GM12873 (cell line): ENCODE results near the gene DRG2.

Source experiments
- TF ChIP-seq, protein P1 (sequence below): IDR thresholded peaks from 2 replicates; pipeline ENCODE4 v1.5.1; 2012; ENCODE audit warnings: low read depth, mild to moderate bottlenecking, moderate library complexity, low read length, control low read depth; ENCODE audit not compliant: insufficient read depth; ENCODE audit errors: missing control alignments

Gene DRG2

DNA sequence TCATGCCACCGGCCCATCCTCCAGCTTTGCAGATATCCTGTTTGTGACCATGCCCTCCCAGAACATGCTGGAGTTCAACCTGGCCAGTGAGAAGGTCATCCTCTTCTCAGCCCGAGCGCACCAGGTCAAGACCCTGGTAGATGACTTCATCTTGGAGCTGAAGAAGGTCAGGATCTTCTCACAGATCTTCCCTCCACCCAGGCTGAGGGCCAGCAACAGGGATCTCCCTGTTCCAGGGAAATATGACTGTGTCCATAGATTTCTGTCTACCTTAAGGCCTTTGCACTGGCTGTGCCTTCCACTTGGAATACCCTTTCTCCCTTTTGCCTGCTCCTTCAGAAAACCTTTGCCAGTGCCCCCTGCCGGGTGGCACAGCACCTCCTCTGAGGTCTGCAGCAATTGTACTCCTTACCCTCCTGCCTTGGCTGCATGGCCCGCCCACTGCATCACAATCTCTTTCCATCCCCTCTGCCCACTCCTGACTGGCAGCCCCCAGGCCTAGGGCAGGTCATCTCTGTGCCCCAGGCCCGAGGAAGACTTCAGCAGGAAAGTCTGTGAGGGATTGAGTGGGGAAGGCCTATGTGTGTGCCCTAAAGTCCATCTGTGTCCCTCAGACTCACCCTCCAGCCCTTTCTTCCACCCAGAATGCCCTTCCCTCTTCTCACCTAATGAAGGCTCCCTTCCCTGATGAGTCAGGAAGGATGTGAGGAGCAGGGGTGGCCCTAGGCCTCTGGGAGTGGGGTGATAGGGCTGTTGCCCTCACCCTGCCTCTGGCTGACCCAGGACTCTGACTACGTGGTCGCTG is 68.6 kb downstream of the DRG2 start:
- TF ChIP-seq, protein P1, sequence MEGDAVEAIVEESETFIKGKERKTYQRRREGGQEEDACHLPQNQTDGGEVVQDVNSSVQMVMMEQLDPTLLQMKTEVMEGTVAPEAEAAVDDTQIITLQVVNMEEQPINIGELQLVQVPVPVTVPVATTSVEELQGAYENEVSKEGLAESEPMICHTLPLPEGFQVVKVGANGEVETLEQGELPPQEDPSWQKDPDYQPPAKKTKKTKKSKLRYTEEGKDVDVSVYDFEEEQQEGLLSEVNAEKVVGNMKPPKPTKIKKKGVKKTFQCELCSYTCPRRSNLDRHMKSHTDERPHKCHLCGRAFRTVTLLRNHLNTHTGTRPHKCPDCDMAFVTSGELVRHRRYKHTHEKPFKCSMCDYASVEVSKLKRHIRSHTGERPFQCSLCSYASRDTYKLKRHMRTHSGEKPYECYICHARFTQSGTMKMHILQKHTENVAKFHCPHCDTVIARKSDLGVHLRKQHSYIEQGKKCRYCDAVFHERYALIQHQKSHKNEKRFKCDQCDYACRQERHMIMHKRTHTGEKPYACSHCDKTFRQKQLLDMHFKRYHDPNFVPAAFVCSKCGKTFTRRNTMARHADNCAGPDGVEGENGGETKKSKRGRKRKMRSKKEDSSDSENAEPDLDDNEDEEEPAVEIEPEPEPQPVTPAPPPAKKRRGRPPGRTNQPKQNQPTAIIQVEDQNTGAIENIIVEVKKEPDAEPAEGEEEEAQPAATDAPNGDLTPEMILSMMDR = no peak

DNA sequence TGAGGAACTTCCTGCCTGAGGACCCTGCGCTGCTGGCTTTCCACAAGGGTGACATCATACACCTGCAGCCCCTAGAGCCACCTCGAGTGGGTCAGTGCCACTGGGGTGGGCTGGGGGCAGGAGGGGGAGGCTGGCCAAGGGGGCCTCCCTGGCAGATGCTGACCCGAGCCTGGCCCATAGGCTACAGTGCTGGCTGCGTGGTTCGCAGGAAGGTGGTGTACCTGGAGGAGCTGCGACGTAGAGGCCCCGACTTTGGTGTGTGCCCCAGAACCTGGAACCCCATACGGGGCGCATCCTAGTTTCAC is 69.2 kb downstream of the DRG2 start:
- TF ChIP-seq, protein P1 = no peak
